OCI-LY1 (cell line): Measurements from ENCODE around the gene DDX56.

Source experiments
- H2AFZ ChIP-seq: fragments of 200-600 bp; sonication (generic), shearing (Covaris generic); 2 replicates; pipeline ENCODE4 v1.6.0; 2014; ENCODE audit warnings: antibody characterized with exemption, mild to moderate bottlenecking, low read length
- H3F3A ChIP-seq: fragments of 200-600 bp; sonication (generic), shearing (Covaris generic); 2 replicates; pipeline ENCODE4 v1.6.0; 2014; ENCODE audit warnings: mild to moderate bottlenecking, antibody characterized with exemption, low read length, moderate library complexity; ENCODE audit not compliant: insufficient read depth
- H3K27ac ChIP-seq: fragments of 200-600 bp; sonication (generic); 2 replicates; pipeline ENCODE4 v1.5.1; 2014; ENCODE audit warnings: low read length, mixed run types, mild to moderate bottlenecking, low read depth; ENCODE audit not compliant: poor library complexity, severe bottlenecking
- H3K27me3 ChIP-seq: fragments of 200-600 bp; sonication (generic); 2 replicates; pipeline ENCODE4 v1.6.0; 2014; ENCODE audit warnings: antibody characterized with exemption, mild to moderate bottlenecking, low read length, moderate library complexity; ENCODE audit not compliant: insufficient read depth
- H3K36me3 ChIP-seq: fragments of 200-600 bp; sonication (generic); 2 replicates; pipeline ENCODE4 v1.6.1; 2014; ENCODE audit warnings: mild to moderate bottlenecking, antibody characterized with exemption, low read length, moderate library complexity, mixed read lengths; ENCODE audit not compliant: insufficient read depth
- H3K4me1 ChIP-seq: fragments of 200-600 bp; sonication (generic); 2 replicates; pipeline ENCODE4 v1.5.1; 2014; ENCODE audit warnings: mild to moderate bottlenecking, low read length, moderate library complexity; ENCODE audit not compliant: insufficient read depth, severe bottlenecking
- H3K4me2 ChIP-seq: fragments of 200-600 bp; sonication (generic), shearing (Covaris generic); 2 replicates; pipeline ENCODE4 v1.6.1; 2014; ENCODE audit warnings: low read length
- H3K4me3 ChIP-seq: fragments of 200-600 bp; sonication (generic); 2 replicates; pipeline ENCODE4 v1.5.1; 2014; ENCODE audit warnings: low read length, low read depth, mild to moderate bottlenecking, mixed read lengths; ENCODE audit not compliant: poor library complexity, severe bottlenecking
- H3K79me2 ChIP-seq: fragments of 200-600 bp; shearing (Covaris generic); 2 replicates; pipeline ENCODE4 v1.6.1; 2016; ENCODE audit warnings: mixed run types, low read length, mixed read lengths; ENCODE audit not compliant: insufficient read depth
- H3K9ac ChIP-seq: fragments of 200-600 bp; sonication (generic), shearing (Covaris generic); 2 replicates; pipeline ENCODE4 v1.6.1; 2014; ENCODE audit warnings: mild to moderate bottlenecking, low read length, mixed read lengths
- H3K9me2 ChIP-seq: fragments of 200-600 bp; sonication (generic), shearing (Covaris generic); 2 replicates; pipeline ENCODE4 v1.6.1; 2014; ENCODE audit warnings: low read depth, mild to moderate bottlenecking, low read length, mixed read lengths
- H3K9me3 ChIP-seq: fragments of 200-600 bp; shearing (Covaris generic); 2 replicates; pipeline ENCODE4 v1.6.1; 2014; ENCODE audit warnings: low read length, mixed read lengths
- H4K20me1 ChIP-seq: fragments of 200-600 bp; sonication (generic), shearing (Covaris generic); 2 replicates; pipeline ENCODE4 v1.6.0; 2016; ENCODE audit warnings: mild to moderate bottlenecking, low read length; ENCODE audit not compliant: insufficient read depth
- EZH2 ChIP-seq: fragments of 200-600 bp; sonication (generic), shearing (Covaris generic); IDR thresholded peaks from 2 replicates; pipeline ENCODE4 v1.8.0; 2017; ENCODE audit warnings: borderline replicate concordance, mixed run types, mild to moderate bottlenecking, antibody characterized with exemption, low read length, moderate library complexity, mixed read lengths
- TF ChIP-seq, protein P1 (sequence below): fragments of 200-600 bp; sonication (generic), shearing (Covaris generic); IDR thresholded peaks from 2 replicates; pipeline ENCODE4 v1.5.1; 2017; ENCODE audit warnings: mild to moderate bottlenecking, antibody characterized with exemption, low read length, moderate library complexity, mixed read lengths

DDX56 gene

GRCh38 chr7:44541028-44541869, 32.5 kb downstream of the DDX56 start, which contains the start of gene NPC1L1:
TSS of gene NPC1L1 (minus strand) at chr7:44541330. CDS start at chr7:44541259, 71 bp downstream.
- Histone ChIP-seq H3K9ac (no peak within 1 kb of the TSS), H3K4me2 (no peak within 1 kb of the TSS), H3K36me3 (no peaks in the 10 kb centered on the region), H3K9me3 (no peaks in the 10 kb centered on the region), H3F3A (no peaks in the 10 kb centered on the region), H3K79me2 (no peaks in the 10 kb centered on the region), H4K20me1 (no peaks in the 10 kb centered on the region), H2AFZ (no peak within 1 kb of the TSS), H3K27me3 (peaks cover 14% of the 10 kb centered on the region; the same call in 1 of the 2 replicates), H3K27ac (no peak within 1 kb of the TSS), H3K4me3 (no peak within 1 kb of the TSS), H3K4me1 (no peaks in the 10 kb centered on the region), H3K9me2 (no peaks in the 10 kb centered on the region)
- TF ChIP-seq EZH2: no peak
- TF ChIP-seq, protein P1, sequence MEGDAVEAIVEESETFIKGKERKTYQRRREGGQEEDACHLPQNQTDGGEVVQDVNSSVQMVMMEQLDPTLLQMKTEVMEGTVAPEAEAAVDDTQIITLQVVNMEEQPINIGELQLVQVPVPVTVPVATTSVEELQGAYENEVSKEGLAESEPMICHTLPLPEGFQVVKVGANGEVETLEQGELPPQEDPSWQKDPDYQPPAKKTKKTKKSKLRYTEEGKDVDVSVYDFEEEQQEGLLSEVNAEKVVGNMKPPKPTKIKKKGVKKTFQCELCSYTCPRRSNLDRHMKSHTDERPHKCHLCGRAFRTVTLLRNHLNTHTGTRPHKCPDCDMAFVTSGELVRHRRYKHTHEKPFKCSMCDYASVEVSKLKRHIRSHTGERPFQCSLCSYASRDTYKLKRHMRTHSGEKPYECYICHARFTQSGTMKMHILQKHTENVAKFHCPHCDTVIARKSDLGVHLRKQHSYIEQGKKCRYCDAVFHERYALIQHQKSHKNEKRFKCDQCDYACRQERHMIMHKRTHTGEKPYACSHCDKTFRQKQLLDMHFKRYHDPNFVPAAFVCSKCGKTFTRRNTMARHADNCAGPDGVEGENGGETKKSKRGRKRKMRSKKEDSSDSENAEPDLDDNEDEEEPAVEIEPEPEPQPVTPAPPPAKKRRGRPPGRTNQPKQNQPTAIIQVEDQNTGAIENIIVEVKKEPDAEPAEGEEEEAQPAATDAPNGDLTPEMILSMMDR: no peak

- no peak overlapping the region for H3K27ac ChIP-seq
- no peaks in the 10 kb centered on the region for H3K79me2 ChIP-seq
- no peaks in the 10 kb centered on the region for H3K9me3 ChIP-seq
- no peaks in the 10 kb centered on the region for H3K36me3 ChIP-seq
- H3K4me1 ChIP-seq: no peaks in the 10 kb centered on the region
- peaks cover 14% of the 10 kb centered on the region; the same call in 1 of the 2 replicates for H3K27me3 ChIP-seq
- no peaks in the 10 kb centered on the region for H3K9me2 ChIP-seq
- H3K9ac ChIP-seq: no peak overlapping the region
- no peaks in the 10 kb centered on the region for H3F3A ChIP-seq
- no peak overlapping the region for H2AFZ ChIP-seq
- H3K4me2 ChIP-seq: no peak overlapping the region
- no peaks in the 10 kb centered on the region for H4K20me1 ChIP-seq
- no peak overlapping the region for H3K4me3 ChIP-seq
- no peak for TF ChIP-seq EZH2
- TF ChIP-seq, protein P1: no peak
Measured at GRCh38 chr7:44540592-44541027, 33.1 kb downstream of the DDX56 start.

DNA sequence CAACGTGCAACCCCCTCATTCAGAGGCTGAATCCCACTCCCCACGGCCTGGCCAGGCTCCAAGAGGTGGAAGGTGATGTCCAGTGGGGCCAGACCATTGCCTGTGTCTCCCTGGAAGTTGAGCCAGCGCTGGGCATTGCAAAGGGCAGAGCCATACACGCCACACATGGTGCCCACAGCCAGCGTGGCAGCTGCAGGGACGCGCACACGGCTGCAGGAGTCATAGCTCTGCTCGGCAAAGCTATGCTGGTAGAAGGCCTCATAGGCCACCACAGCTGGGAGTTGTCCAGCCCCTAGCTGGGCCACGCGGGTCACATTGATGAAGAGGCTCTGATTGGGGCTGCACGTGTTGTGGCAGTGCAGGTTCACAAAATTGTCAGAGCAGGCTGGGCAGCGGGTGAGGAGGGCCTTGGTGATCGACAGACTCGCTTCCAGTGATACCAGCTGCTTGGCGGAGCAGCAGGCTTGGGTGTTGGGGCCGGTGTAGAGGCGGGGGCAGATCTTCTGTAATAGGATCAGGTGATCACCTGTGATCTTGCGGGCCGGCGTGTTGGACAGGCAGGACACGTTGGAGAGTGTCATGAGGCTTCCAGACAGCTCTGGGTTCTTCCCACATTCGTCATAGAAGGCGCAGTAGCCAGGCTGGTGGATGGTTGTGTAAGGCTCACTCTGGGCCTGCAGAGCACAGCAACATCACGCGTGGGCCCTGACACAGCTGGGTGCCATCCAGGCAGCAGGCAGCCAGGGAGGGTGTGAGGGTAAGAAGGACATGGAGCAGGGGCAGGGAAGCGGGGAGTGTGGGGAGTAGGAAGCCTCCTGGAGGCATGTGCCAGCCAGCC, 33.8 kb downstream of the DDX56 start:
- H3K4me3 ChIP-seq: no peak overlapping the region
- no peaks in the 10 kb centered on the region for H4K20me1 ChIP-seq
- no peaks in the 10 kb centered on the region for H3K9me3 ChIP-seq
- no peak overlapping the region for H3K27ac ChIP-seq
- no peak overlapping the region for H3K4me2 ChIP-seq
- no peaks in the 10 kb centered on the region for H3K4me1 ChIP-seq
- no peaks in the 10 kb centered on the region for H3K36me3 ChIP-seq
- H3K9me2 ChIP-seq: no peaks in the 10 kb centered on the region
- no peak overlapping the region for H2AFZ ChIP-seq
- peaks cover 14% of the 10 kb centered on the region; the same call in 1 of the 2 replicates for H3K27me3 ChIP-seq
- H3F3A ChIP-seq: no peaks in the 10 kb centered on the region
- no peak overlapping the region for H3K9ac ChIP-seq
- no peaks in the 10 kb centered on the region for H3K79me2 ChIP-seq
- TF ChIP-seq, protein P1: no peak
- no peak for TF ChIP-seq EZH2
